Bronchial epithelial cell (primary cell): Measurements from ENCODE around the gene TPP2. TPM values are rescaled to one million over a fixed set of nuclear protein-coding genes. Genes with fewer than 3 reads are reported as not detected.

Experiments
- DNase-seq: peaks from one replicate; pipeline ENCODE4 v3.0.0-alpha.2; 2010; ENCODE audit warnings: low read depth
- FAIRE-seq: peaks from 2 replicates; lab custom pipeline; 2011; peaks lifted over from hg19 to GRCh38; lab: Jason Lieb, UNC
- H3K27me3 ChIP-seq: 2 replicates; pipeline ENCODE4 v1.5.1; 2011; ENCODE audit warnings: low read length; ENCODE audit not compliant: control insufficient read depth, insufficient read depth
- H3K36me3 ChIP-seq: 2 replicates; pipeline ENCODE4 v1.5.1; 2011; ENCODE audit warnings: low read length; ENCODE audit not compliant: control insufficient read depth, insufficient read depth
- H3K4me3 ChIP-seq: 2 replicates; pipeline ENCODE4 v1.5.1; 2011; ENCODE audit warnings: mild to moderate bottlenecking, low read depth, low read length, control low read depth
- CTCF ChIP-seq: IDR thresholded peaks from 2 replicates; pipeline ENCODE4 v1.5.1; 2011; ENCODE audit warnings: mild to moderate bottlenecking, moderate library complexity, low read length, control low read depth, inconsistent platforms; ENCODE audit not compliant: insufficient read depth, severe bottlenecking
- total RNA-seq: library from RNA; depleted of rRNA; stranded (reverse); fragments of >200 nt; gene quantifications from 2 replicates; pipeline ENCODE4 v1.2.1, GENCODE V29; 2014

TPP2 gene
- total RNA-seq, 1 donor from 2014 or later = 25.5 TPM

GRCh38 chr13:102700088-102701031, 103.6 kb downstream of the TPP2 start:
- no peak for TF ChIP-seq CTCF
- Histone ChIP-seq H3K4me3 (no peak overlapping the region), H3K27me3 (no peaks in the 10 kb centered on the region)

GRCh38 chr13:102701331-102701730, 104.5 kb downstream of the TPP2 start:
- FAIRE-seq (peak; percentile 58), DNase-seq (no peak)
- Histone ChIP-seq H3K4me3 (no peak overlapping the region), H3K36me3 (no peaks in the 10 kb centered on the region), H3K27me3 (no peaks in the 10 kb centered on the region)
- TF ChIP-seq CTCF = no peak

More at GRCh38 chr13:102700088-102701031, 103.6 kb downstream of the TPP2 start:
- no peaks in the 10 kb centered on the region for H3K36me3 ChIP-seq
- DNase-seq (no peak), FAIRE-seq (no peak)

- no peak for DNase-seq
- Histone ChIP-seq H3K36me3 (no peaks in the 10 kb centered on the region), H3K27me3 (no peaks in the 10 kb centered on the region), H3K4me3 (no peak overlapping the region)
- TF ChIP-seq CTCF = no peak
- FAIRE-seq = no peak
Measured at GRCh38 chr13:102702965-102703725, 106.4 kb downstream of the TPP2 start.

GRCh38 chr13:102703726-102704035, 106.9 kb downstream of the TPP2 start:
- H3K27me3 ChIP-seq = no peaks in the 10 kb centered on the region
- no peak for TF ChIP-seq CTCF
- H3K4me3 ChIP-seq = no peak overlapping the region
- DNase-seq (no peak), FAIRE-seq (no peak)
- H3K36me3 ChIP-seq = no peaks in the 10 kb centered on the region

DNA sequence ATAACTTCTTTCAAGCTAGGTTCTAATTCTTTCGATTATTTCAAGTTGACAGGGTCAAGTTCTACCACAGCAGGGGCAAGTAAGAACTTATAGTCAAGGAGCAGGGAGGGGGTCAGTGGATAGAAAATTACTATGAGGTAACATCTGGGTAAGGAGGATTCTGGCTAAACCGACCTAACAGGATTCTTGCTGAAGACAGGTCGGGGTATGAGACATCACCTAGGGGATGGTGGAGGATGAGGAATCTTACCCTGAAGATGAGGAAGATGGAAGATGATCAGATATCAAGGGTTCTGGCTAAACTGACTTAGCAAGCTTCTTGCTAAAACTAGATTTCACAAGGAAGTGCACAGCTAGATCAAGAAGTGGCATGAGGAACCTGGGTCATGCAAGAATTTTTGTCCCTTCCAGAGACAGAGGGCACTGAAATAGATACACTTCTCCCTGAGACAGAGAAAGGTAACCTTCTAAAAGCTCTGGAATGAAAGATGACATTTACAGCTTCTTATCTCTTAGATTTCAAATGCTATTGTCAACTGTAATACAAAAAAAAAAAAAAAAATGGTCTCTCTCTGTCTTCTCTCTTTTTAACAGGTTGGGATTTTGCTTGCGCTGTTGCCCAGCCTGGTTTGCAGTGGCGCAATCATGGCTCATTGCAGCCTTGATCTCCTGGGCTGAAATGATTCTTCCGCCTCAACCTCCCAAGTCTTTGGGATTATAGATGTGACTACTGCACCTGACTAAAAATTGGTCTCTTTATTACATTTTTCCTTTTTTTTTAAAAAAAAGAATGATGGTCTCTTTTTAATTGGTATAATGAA, 107.7 kb downstream of the TPP2 start:
- Histone ChIP-seq H3K4me3 (no peak overlapping the region), H3K36me3 (no peaks in the 10 kb centered on the region), H3K27me3 (no peaks in the 10 kb centered on the region)
- FAIRE-seq (peak; percentile 52), DNase-seq (peak; percentile 77)
- no peak for TF ChIP-seq CTCF
